ENCODE results near the gene TAPBP. TPM values are rescaled to one million over a fixed set of nuclear protein-coding genes. Genes with fewer than 3 reads are reported as not detected.

Gene TAPBP
- total RNA-seq, 4 donors from 2014 or later: 69.8 to 150 (median 86.6) TPM

- intact Hi-C loops (cut with DNase I): loop anchor here (5.0 kb wide), 1 partner anchor 42 kb away; the partner anchor contains the start of genes RPS18 and VPS52
- Histone ChIP-seq H3K27ac (replicated peaks in 1 of 4) (peak overlapping the region; percentile 88 to 96 (median 96)), H3K9me3 (no peaks in the 10 kb centered on the region), H3K27me3 (no peaks in the 10 kb centered on the region), H3K4me1 (peaks cover 40 to 76% (median 67%) of the 10 kb centered on the region in 4 donors), H3K36me3 (peaks cover 9 to 34% (median 30%) of the 10 kb centered on the region in 4 donors), H3K4me3 (peak overlapping the region; percentile 59 to 96 (median 89))
- TF ChIP-seq EP300 (IDR thresholded peaks at IDR 0.05) (no peak), POLR2AphosphoS5 (IDR thresholded peaks at IDR 0.05) (peak; percentile 2 to 13)
- peak; percentile 93 for DNase-seq (ENCODE audit: extremely low spot score)
- WGBS: 3% methylated on average over 8 of the region's 10 CpGs
Observed at GRCh38 chr6:33314515-33314942, 651 bp upstream of the TAPBP start.

GRCh38 chr6:33313105-33313708 is 671 bp downstream of the TAPBP start:
- H3K27me3 ChIP-seq: no peaks in the 10 kb centered on the region
- intact Hi-C loops (cut with DNase I): loop anchor here (5.0 kb wide), 1 partner anchor 41 kb away; the partner anchor contains the start of genes RPS18 and VPS52
- peaks cover 0 to 30% (median 21%) of the 10 kb centered on the region in 4 donors for H3K36me3 ChIP-seq
- TF ChIP-seq CTCF (IDR thresholded peaks at IDR 0.05) (no peak), POLR2A (IDR thresholded peaks at IDR 0.05; ENCODE audit: low read depth) (no peak), EP300 (IDR thresholded peaks at IDR 0.05) (no peak), POLR2AphosphoS5 (IDR thresholded peaks at IDR 0.05) (no peak)
- peak overlapping the region; percentile 88 to 96 (median 96) for H3K27ac ChIP-seq (replicated peaks in 1 of 4)
- 2% methylated on average over 18 of the region's 33 CpGs for WGBS
- H3K9me3 ChIP-seq: no peaks in the 10 kb centered on the region
- DNase-seq (ENCODE audit: extremely low spot score): no peak
- peak overlapping the region; percentile 59 to 96 (median 89) for H3K4me3 ChIP-seq
- peaks cover 34 to 63% (median 54%) of the 10 kb centered on the region in 4 donors for H3K4me1 ChIP-seq

- DNase-seq (ENCODE audit: extremely low spot score): no peak
- 7% methylated on average over 21 of the region's 29 CpGs for WGBS
- H3K36me3 ChIP-seq: peaks cover 0 to 30% (median 22%) of the 10 kb centered on the region in 4 donors
- H3K27me3 ChIP-seq: no peaks in the 10 kb centered on the region
- no peaks in the 10 kb centered on the region for H3K9me3 ChIP-seq
- H3K27ac ChIP-seq (replicated peaks in 1 of 4): peak overlapping the region; percentile 88 to 96 (median 96)
- TF ChIP-seq POLR2AphosphoS5 (IDR thresholded peaks at IDR 0.05): peak in 1 of 2 donors; percentile 5
- no peak for TF ChIP-seq EP300 (IDR thresholded peaks at IDR 0.05)
- peak overlapping the region; percentile 59 to 96 (median 89) for H3K4me3 ChIP-seq
- intact Hi-C loops (cut with DNase I): loop anchor here (5.0 kb wide), 1 partner anchor 40 kb away; the partner anchor contains the start of genes RPS18 and VPS52
- H3K4me1 ChIP-seq: peaks cover 33 to 60% (median 52%) of the 10 kb centered on the region in 4 donors
Observed at GRCh38 chr6:33312361-33313104, 1.3 kb downstream of the TAPBP start.

- intact Hi-C loops (cut with DNase I): no loop called here
- DNase-seq (ENCODE audit: extremely low spot score): no peak
- 80% methylated on average over 4 of the region's 4 CpGs for WGBS
- no peak for TF ChIP-seq CTCF (IDR thresholded peaks at IDR 0.05)
- TF ChIP-seq EP300 (IDR thresholded peaks at IDR 0.05): no peak
- TF ChIP-seq POLR2AphosphoS5 (IDR thresholded peaks at IDR 0.05): no peak
- no peak for TF ChIP-seq POLR2A (IDR thresholded peaks at IDR 0.05; ENCODE audit: low read depth)
- Histone ChIP-seq H3K4me3 (no peak overlapping the region), H3K27me3 (no peaks in the 10 kb centered on the region), H3K27ac (replicated peaks in 1 of 4) (no peak overlapping the region), H3K9me3 (no peaks in the 10 kb centered on the region), H3K36me3 (peaks cover 22 to 73% (median 62%) of the 10 kb centered on the region in 4 donors), H3K4me1 (peaks cover 10 to 41% (median 24%) of the 10 kb centered on the region in 4 donors)
Observed at GRCh38 chr6:33306356-33306755, 7.5 kb downstream of the TAPBP start.

GRCh38 chr6:33305052-33305451 is 8.8 kb downstream of the TAPBP start:
- intact Hi-C loops (cut with DNase I): no loop called here
- WGBS: 86% methylated on average over 8 of the region's 8 CpGs
- H3K9me3 ChIP-seq: no peaks in the 10 kb centered on the region
- H3K4me1 ChIP-seq: peaks cover 19 to 43% (median 30%) of the 10 kb centered on the region in 4 donors
- no peak for DNase-seq (ENCODE audit: extremely low spot score)
- no peaks in the 10 kb centered on the region for H3K27me3 ChIP-seq
- peaks cover 22 to 62% (median 51%) of the 10 kb centered on the region in 4 donors for H3K36me3 ChIP-seq
- H3K27ac ChIP-seq (replicated peaks in 1 of 4): no peak overlapping the region
- TF ChIP-seq CTCF (IDR thresholded peaks at IDR 0.05): no peak
- TF ChIP-seq POLR2AphosphoS5 (IDR thresholded peaks at IDR 0.05): no peak
- no peak for TF ChIP-seq EP300 (IDR thresholded peaks at IDR 0.05)
- TF ChIP-seq POLR2A (IDR thresholded peaks at IDR 0.05; ENCODE audit: low read depth): no peak
- H3K4me3 ChIP-seq: no peak overlapping the region
